RWPE1 (cell line): Measurements from ENCODE around the gene MAPKAPK3.

Experiments used
- CTCF ChIA-PET: fragments of 350-600 bp; sonication (Branson Sonifier 250); formaldehyde crosslinking; extraction: SDS; loops from one replicate; lab custom pipeline; 2021; lab: Yijun Ruan, JAX
- POLR2A ChIA-PET: fragments of 400-600 bp; formaldehyde crosslinking; extraction: SDS; loops from one replicate; lab custom pipeline; 2020; ENCODE audit warnings: antibody characterized with exemption; ENCODE audit not compliant: low non-redundant PET; lab: Yijun Ruan, JAX
- DNase-seq: peaks from one replicate; pipeline ENCODE4 v3.0.0; 2012; ENCODE audit warnings: low spot score
- H3K27ac ChIP-seq: fragments of 450-650 bp; 2 replicates; pipeline ENCODE4 v1.5.1; 2017
- TF ChIP-seq, protein P1 (sequence below): fragments of 450-650 bp; conservative IDR thresholded peaks from 2 replicates; pipeline ENCODE4 v1.5.1; 2017; ENCODE audit warnings: low read depth, mild to moderate bottlenecking

Gene MAPKAPK3

DNA sequence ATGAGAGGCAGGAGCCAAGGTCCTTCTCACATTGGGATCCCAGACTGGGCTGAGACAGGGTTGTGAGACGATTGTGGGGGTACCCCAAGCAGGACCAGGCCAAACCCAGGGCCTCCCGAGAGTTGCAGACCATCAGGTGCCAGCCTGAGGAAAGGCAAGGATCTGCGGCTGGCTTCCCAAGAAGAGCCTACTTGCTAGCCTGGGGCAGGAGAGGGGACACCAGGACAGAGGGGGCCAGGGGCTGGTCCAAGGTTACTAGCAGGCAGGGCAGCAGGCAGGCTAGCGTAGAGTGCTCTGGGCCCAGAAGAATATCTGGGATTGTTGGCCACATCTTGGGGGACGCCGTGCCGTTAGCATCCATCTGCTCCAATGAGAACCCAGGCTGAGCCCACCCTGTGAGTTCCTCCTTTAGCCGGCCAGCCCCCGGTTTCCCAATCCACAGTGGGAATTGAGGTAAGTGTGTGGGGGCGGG lies 5.9 kb upstream of the MAPKAPK3 start:
- CTCF ChIA-PET: interaction anchor here (0.6 kb wide), 2 partner anchors 56 to 87 kb away, joined by 3 to 5 read pairs; no protein-coding TSS in a partner anchor
- POLR2A ChIA-PET: no interaction called here
- TF ChIP-seq, protein P1, sequence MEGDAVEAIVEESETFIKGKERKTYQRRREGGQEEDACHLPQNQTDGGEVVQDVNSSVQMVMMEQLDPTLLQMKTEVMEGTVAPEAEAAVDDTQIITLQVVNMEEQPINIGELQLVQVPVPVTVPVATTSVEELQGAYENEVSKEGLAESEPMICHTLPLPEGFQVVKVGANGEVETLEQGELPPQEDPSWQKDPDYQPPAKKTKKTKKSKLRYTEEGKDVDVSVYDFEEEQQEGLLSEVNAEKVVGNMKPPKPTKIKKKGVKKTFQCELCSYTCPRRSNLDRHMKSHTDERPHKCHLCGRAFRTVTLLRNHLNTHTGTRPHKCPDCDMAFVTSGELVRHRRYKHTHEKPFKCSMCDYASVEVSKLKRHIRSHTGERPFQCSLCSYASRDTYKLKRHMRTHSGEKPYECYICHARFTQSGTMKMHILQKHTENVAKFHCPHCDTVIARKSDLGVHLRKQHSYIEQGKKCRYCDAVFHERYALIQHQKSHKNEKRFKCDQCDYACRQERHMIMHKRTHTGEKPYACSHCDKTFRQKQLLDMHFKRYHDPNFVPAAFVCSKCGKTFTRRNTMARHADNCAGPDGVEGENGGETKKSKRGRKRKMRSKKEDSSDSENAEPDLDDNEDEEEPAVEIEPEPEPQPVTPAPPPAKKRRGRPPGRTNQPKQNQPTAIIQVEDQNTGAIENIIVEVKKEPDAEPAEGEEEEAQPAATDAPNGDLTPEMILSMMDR: no peak
- no peak for DNase-seq
- H3K27ac ChIP-seq: peak overlapping the region; percentile 84

DNA sequence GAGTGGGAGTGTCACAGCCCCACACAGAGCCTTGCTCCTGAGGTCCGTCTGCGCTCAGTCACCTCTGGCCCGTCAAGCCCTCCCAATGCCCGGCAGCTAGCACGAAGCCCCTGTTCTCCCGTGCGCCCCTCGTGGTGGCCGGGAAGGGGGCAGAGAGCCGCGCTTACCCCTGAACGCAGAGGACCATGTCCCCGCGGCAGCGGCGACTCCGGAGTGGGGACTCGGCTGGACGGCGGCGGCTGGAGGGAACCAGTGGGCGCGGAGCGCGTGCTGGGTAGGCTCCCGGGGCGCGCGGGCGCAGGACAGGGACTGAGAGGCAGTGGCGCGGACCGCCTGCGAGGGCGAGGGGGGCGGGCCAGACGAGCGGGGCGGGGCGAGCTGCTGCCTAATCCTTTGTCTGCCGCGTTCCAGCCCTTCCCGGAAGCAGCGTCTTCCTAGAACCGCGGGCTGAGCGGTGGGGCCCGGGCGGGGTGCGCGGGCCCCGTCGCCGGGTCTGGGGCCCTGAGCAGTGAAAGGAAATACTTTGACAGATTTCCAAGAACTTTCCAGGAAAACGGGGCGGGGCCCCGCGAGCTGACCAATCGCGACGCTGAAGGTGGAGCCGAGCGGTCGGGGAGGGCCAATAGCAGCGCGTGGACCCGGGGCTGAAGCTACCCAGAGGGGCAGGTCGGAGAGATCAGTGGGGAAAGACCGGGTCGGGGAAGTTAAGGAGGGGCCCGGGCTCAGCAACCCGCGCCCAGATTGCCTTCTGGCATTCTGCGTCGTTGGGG lies 5.3 kb upstream of the MAPKAPK3 start, which contains the start of gene CISH:
Gene CISH (minus strand): TSS at position 311 of the 770 bp plus-strand sequence. CDS start 124 bp downstream, at position 187.
- TF ChIP-seq, protein P1: peak; percentile 32
- POLR2A ChIA-PET: no interaction called here
- DNase-seq: peak; percentile 88
- CTCF ChIA-PET: interaction anchor here (0.6 kb wide), 2 partner anchors 57 to 88 kb away, joined by 3 to 5 read pairs; no protein-coding TSS in a partner anchor
- H3K27ac ChIP-seq: peak within 1 kb of the TSS; percentile 84

DNA sequence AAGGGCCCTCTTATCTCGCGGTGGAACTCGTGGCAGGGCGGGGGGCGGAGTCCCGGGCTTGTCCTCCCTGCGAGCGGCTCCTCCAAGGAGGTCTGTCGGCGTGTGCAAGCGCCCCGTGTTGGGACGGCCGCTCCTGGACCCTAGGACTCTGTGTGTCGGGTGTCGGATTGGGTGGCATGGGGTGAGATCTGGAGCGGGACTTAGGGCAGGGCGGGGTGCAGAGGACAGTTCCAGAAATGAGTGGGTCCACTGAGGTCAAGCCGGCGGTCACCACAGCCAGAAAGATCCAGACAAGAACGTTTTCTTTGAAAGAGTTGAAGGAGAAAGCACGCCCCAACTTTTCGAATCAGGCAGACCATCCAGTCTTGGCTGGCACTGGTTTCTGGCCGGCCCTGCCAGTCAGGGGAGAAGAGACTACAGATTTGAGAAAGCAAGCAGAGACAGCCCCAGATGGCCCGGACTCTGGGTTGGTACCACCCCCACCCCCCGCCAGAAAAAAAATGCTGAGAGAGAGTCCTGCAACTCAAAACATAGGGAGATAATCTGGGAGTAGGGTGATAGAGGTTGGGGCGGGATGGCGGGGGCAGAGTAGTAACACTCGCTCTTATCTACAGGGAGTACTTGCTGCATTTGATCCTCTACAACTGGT lies 4.6 kb upstream of the MAPKAPK3 start:
- CTCF ChIA-PET: interaction anchor here (1.8 kb wide), 1 partner anchor 40 kb away, joined by 11 read pairs; no protein-coding TSS in a partner anchor
- H3K27ac ChIP-seq: peak overlapping the region; percentile 84
- POLR2A ChIA-PET: no interaction called here
- DNase-seq: no peak
- TF ChIP-seq, protein P1: no peak

DNA sequence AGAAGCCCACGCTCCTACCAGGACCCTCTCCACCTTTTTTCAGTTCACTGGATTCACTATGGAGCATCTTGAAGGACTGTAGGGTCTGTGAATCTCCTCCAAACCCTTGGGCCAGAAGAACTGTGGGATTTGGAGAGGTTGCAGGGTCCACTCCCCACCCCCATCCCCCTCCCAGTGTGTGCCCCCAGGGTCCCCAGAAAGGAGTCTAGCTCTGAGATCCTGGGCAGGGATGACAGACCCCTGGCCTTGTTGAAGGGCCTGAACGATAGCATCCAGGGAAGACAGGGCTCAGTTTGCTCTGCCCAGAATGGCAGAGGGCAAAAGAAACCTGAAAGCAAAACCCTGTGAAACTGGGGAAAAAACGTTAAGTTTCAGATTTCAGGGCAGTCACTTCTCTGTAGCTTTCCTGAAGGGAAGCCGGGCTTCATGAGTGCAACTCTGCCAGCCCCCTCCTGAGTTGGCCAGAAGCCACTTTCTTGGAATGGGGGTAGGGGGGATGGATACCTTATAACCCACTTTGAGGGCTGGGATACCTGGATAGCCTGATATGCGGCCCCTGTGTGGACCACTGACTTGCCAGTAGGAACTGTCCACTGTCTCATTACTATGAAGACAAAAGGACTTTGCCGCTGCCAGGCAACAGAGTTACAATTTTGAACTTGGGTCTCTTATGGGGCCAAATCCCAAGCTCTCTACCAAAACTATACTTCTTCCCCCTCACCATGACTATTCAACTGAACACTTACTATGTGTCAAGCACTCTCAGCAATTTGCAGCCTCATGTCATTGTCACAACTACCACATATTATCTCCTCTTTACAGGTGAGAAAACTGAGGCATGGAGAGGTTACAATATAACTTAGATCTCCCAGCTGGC lies 3.7 kb upstream of the MAPKAPK3 start:
- DNase-seq: no peak
- ChIA-PET POLR2A (no interaction called here), CTCF (interaction anchor here (0.6 to 1.8 kb wide), 3 partner anchors 21 to 41 kb away, joined by 3 to 11 read pairs (median 4); no protein-coding TSS in a partner anchor)
- TF ChIP-seq, protein P1: no peak
- H3K27ac ChIP-seq: peak overlapping the region; percentile 84

DNA sequence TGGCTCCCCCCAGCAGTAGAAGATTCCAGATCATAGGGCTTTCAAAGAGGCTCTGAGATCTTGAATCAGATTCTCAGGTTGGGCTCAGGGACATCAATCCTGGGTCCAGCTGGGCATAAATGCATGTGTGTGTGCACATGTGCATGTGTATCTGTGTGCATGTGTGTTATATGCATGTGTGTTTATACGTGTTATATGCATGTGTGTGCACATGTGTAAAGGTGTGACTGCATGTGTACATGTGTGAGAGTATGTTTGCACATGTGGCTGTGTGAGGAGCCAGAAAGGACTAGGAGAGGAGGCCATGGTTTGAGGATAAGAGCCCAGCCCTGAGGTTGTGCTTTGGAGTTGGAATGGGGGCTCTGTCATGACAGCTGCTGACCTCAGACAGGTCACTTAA lies 1.8 kb upstream of the MAPKAPK3 start:
- POLR2A ChIA-PET: no interaction called here
- no peak overlapping the region for H3K27ac ChIP-seq
- TF ChIP-seq, protein P1: no peak
- no peak for DNase-seq
- CTCF ChIA-PET: interaction anchor here (0.5 to 1.9 kb wide), 7 partner anchors 9 to 266 kb away, joined by 3 to 5 read pairs (median 4); no protein-coding TSS in a partner anchor
